ENCODE data around the gene ARHGAP28.

DNA sequence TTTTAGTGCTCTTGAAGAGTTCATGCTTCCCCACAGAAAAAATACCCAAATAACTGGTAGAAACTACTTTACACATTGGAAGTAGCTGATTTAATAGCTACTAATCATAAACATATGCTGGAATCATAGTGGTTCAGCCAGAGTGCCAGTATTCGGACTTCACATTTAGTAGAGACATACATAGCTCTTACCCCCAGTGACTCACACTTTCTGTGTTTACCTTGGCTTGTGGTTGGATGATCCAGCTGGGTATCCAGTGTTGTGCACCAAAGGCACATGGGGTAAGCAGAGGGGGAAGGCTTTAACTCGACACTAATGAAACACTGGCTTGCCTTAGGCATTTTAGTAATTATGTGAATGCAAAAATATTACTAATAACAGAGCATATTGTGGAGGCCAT lies 18.1 kb downstream of the ARHGAP28 start:
- TF ChIP-seq, protein P1, sequence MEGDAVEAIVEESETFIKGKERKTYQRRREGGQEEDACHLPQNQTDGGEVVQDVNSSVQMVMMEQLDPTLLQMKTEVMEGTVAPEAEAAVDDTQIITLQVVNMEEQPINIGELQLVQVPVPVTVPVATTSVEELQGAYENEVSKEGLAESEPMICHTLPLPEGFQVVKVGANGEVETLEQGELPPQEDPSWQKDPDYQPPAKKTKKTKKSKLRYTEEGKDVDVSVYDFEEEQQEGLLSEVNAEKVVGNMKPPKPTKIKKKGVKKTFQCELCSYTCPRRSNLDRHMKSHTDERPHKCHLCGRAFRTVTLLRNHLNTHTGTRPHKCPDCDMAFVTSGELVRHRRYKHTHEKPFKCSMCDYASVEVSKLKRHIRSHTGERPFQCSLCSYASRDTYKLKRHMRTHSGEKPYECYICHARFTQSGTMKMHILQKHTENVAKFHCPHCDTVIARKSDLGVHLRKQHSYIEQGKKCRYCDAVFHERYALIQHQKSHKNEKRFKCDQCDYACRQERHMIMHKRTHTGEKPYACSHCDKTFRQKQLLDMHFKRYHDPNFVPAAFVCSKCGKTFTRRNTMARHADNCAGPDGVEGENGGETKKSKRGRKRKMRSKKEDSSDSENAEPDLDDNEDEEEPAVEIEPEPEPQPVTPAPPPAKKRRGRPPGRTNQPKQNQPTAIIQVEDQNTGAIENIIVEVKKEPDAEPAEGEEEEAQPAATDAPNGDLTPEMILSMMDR (IDR thresholded peaks at IDR 0.05), result no peak
- TF ChIP-seq POLR2AphosphoS5 (IDR thresholded peaks at IDR 0.05), result no peak
